Neural progenitor cell (in vitro differentiated cells): ENCODE measurements around the gene CNGA2. TPM values are rescaled to one million over a fixed set of nuclear protein-coding genes. Genes with fewer than 3 reads are reported as not detected.

Experiments used
- DNase-seq: peaks from one replicate; pipeline ENCODE4 v3.0.0-alpha.2; 2016; ENCODE audit warnings: low spot score
- H2AFZ ChIP-seq: fragments of 200-600 bp; sonication (generic); replicated peaks from 2 replicates; pipeline ENCODE4 v1.6.1; 2016; ENCODE audit warnings: antibody characterized with exemption
- H3F3A ChIP-seq: fragments of 200-600 bp; sonication (generic); 2 replicates; pipeline ENCODE4 v1.6.1; 2016; ENCODE audit warnings: antibody characterized with exemption, low read depth
- H3K27ac ChIP-seq: fragments of 200-600 bp; sonication (generic); 2 replicates; pipeline ENCODE4 v1.5.1; 2016; ENCODE audit warnings: mild to moderate bottlenecking
- H3K27me3 ChIP-seq: fragments of 200-600 bp; sonication (generic); 2 replicates; pipeline ENCODE4 v1.6.1; 2016; ENCODE audit warnings: mild to moderate bottlenecking, moderate library complexity
- H3K36me3 ChIP-seq: fragments of 200-600 bp; sonication (generic); 2 replicates; pipeline ENCODE4 v1.5.1; 2016
- H3K4me1 ChIP-seq: fragments of 200-600 bp; sonication (generic); 2 replicates; pipeline ENCODE4 v1.6.1; 2016; ENCODE audit warnings: mixed run types
- H3K4me2 ChIP-seq: fragments of 200-600 bp; sonication (generic); 2 replicates; pipeline ENCODE4 v1.6.1; 2016
- H3K4me3 ChIP-seq: fragments of 200-600 bp; sonication (generic); 2 replicates; pipeline ENCODE4 v1.5.1; 2016
- H3K79me2 ChIP-seq: fragments of 200-600 bp; sonication (generic); 2 replicates; pipeline ENCODE4 v1.6.1; 2016; ENCODE audit warnings: low read depth
- H3K9ac ChIP-seq: fragments of 200-600 bp; sonication (generic); 2 replicates; pipeline ENCODE4 v1.6.1; 2016
- H3K9me3 ChIP-seq: fragments of 200-600 bp; sonication (generic); 2 replicates; pipeline ENCODE4 v1.5.1; 2016; ENCODE audit warnings: low read depth
- H4K20me1 ChIP-seq: fragments of 200-600 bp; sonication (generic); 2 replicates; pipeline ENCODE4 v1.6.1; 2016; ENCODE audit warnings: low read depth
- H3K27ac Mint-ChIP-seq: 3 replicates; pipeline ENCODE4 v1.8.0; 2021; ENCODE audit warnings: mixed read lengths
- H3K27me3 Mint-ChIP-seq: 2 replicates; pipeline ENCODE4 v1.8.0; 2022; ENCODE audit warnings: low read depth, mild to moderate bottlenecking, inconsistent platforms, moderate library complexity, mixed read lengths; ENCODE audit not compliant: insufficient read depth
- H3K36me3 Mint-ChIP-seq: 3 replicates; pipeline ENCODE4 v1.8.0; 2021; ENCODE audit warnings: mixed read lengths
- H3K4me1 Mint-ChIP-seq: 3 replicates; pipeline ENCODE4 v1.8.0; 2021; ENCODE audit warnings: mixed read lengths
- H3K4me3 Mint-ChIP-seq: 3 replicates; pipeline ENCODE4 v1.8.0; 2021; ENCODE audit warnings: mild to moderate bottlenecking, moderate library complexity, mixed read lengths
- H3K9me3 Mint-ChIP-seq: 3 replicates; pipeline ENCODE4 v1.8.0; 2020; ENCODE audit warnings: mixed read lengths
- EZH2 ChIP-seq: fragments of 200-600 bp; sonication (generic); IDR thresholded peaks from 2 replicates; pipeline ENCODE4 v1.6.1; 2017; ENCODE audit warnings: antibody characterized with exemption, mild to moderate bottlenecking, moderate library complexity
- EZH2phosphoT487 ChIP-seq: fragments of 200-600 bp; sonication (generic); IDR thresholded peaks from 2 replicates; pipeline ENCODE4 v1.6.1; 2017; ENCODE audit warnings: antibody characterized with exemption
- total RNA-seq: library from RNA; depleted of rRNA; stranded (reverse); fragments of >200 nt; gene quantifications from 2 replicates; pipeline ENCODE4 v1.2.3, GENCODE V29; 2015; ENCODE audit warnings: low replicate concordance
- TF ChIP-seq, protein P1 (sequence below): fragments of 200-600 bp; sonication (generic); IDR thresholded peaks from 2 replicates; pipeline ENCODE4 v1.5.1; 2017; ENCODE audit warnings: antibody characterized with exemption, mild to moderate bottlenecking

The CNGA2 gene
- total RNA-seq, 1 donor from 2014 or later = not detected

DNA sequence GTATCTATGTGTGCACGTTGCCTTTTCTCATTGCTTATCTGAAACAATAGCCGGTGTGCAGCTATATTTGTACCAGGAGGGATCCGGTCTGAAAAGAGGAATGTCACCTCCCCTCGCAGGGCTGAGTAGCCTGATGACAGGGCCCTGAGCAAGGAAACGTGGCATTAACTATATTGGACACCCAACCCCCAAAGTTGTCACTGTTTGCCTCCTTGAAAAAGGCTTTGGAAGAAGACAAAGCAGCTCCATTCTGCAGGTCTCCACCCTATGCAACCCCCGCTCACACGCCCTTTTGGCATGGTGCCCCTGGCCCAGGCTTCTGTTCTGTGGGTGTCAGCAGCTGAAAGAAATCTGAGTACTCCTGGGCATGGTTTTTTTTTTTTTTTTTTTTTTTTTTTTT, 31.1 kb upstream of the CNGA2 start:
- Histone ChIP-seq H3K79me2 (no peaks in the 10 kb centered on the region), H3K9me3 (no peaks in the 10 kb centered on the region)

DNA sequence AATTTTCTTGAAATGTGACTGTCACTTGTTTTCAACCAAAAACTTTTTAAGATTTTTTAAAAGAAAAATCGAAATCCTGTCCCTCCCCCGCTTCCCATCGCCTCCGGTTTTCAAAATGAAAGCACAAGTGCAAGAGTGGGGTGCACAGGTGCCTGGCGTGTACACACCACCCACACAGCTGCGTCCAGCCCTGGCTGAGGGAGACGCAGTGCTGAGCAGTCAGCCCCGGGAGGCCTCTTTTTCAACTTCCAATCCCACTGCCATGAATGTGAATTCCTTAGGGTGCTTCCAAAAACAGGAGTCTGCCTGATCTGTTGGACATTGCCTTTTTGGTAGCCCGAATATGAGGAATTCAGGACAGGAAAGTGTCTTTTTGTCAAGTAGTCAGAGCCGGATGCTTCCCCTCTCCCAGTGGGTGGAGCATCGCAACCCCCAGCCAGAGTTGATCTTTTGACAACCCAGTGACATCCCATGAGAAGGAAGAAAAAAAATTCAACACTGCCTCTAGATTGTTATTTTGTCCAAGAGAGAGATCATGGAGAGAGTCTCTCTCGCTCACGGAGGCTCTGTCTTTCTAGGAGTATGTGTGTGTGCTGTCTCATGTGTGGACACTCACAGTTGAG, 30.4 kb upstream of the CNGA2 start:
- no peak overlapping the region for H3K27ac ChIP-seq
- no peaks in the 10 kb centered on the region for H3K9me3 ChIP-seq

More for the DNA sequence above, 31.1 kb upstream of the CNGA2 start:
- H4K20me1 ChIP-seq = no peaks in the 10 kb centered on the region
- peaks cover 3% of the 10 kb centered on the region for H3K27me3 Mint-ChIP-seq
- no peak overlapping the region for H3K9ac ChIP-seq
- no peaks in the 10 kb centered on the region for H3K27me3 ChIP-seq
- H3K4me3 Mint-ChIP-seq = no peak overlapping the region
- H2AFZ ChIP-seq = no peak overlapping the region
- peaks cover 14% of the 10 kb centered on the region for H3K9me3 Mint-ChIP-seq
- no peaks in the 10 kb centered on the region for H3K36me3 ChIP-seq
- H3F3A ChIP-seq = no peaks in the 10 kb centered on the region
- H3K4me3 ChIP-seq = no peak overlapping the region
- H3K4me1 ChIP-seq = no peaks in the 10 kb centered on the region
- DNase-seq = no peak
- H3K4me1 Mint-ChIP-seq = peaks cover 3% of the 10 kb centered on the region
- no peaks in the 10 kb centered on the region for H3K36me3 Mint-ChIP-seq
- H3K4me2 ChIP-seq = no peak overlapping the region
- TF ChIP-seq EZH2 (no peak), EZH2phosphoT487 (no peak)
- TF ChIP-seq, protein P1, sequence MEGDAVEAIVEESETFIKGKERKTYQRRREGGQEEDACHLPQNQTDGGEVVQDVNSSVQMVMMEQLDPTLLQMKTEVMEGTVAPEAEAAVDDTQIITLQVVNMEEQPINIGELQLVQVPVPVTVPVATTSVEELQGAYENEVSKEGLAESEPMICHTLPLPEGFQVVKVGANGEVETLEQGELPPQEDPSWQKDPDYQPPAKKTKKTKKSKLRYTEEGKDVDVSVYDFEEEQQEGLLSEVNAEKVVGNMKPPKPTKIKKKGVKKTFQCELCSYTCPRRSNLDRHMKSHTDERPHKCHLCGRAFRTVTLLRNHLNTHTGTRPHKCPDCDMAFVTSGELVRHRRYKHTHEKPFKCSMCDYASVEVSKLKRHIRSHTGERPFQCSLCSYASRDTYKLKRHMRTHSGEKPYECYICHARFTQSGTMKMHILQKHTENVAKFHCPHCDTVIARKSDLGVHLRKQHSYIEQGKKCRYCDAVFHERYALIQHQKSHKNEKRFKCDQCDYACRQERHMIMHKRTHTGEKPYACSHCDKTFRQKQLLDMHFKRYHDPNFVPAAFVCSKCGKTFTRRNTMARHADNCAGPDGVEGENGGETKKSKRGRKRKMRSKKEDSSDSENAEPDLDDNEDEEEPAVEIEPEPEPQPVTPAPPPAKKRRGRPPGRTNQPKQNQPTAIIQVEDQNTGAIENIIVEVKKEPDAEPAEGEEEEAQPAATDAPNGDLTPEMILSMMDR = no peak
- H3K27ac Mint-ChIP-seq = no peak overlapping the region
- H3K27ac ChIP-seq = no peak overlapping the region

DNA sequence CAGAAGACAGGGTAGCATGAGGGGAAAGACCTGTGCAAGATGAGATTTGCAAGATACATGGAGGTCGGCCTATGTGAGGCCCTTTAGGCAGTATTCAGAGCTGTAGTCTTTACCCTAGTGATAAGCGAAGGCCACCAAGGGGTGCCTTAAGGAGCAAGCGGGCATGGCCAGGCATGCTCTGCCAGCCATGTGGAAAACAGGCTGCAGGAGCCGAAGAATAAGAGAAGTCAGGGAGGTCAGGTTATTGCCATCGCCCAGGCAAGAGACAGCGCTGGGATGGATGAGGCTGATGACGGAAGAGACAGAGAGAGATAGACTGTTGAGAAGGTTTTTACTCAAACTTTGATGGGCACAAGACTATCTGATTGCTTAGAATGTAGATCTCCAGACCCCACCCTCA, 25.7 kb upstream of the CNGA2 start:
- H3K36me3 ChIP-seq = no peaks in the 10 kb centered on the region
- H3K4me3 ChIP-seq = no peak overlapping the region
- Mint-ChIP-seq H3K4me1 (peaks cover 3% of the 10 kb centered on the region), H3K36me3 (no peaks in the 10 kb centered on the region), H3K9me3 (peaks cover 8% of the 10 kb centered on the region), H3K27me3 (peaks cover 3% of the 10 kb centered on the region), H3K4me3 (no peak overlapping the region), H3K27ac (no peak overlapping the region)
- H2AFZ ChIP-seq = no peak overlapping the region
- no peaks in the 10 kb centered on the region for H4K20me1 ChIP-seq
- H3F3A ChIP-seq = no peaks in the 10 kb centered on the region
- H3K9me3 ChIP-seq = no peaks in the 10 kb centered on the region
- H3K27ac ChIP-seq = no peak overlapping the region
- no peaks in the 10 kb centered on the region for H3K27me3 ChIP-seq
- DNase-seq = no peak
- no peaks in the 10 kb centered on the region for H3K79me2 ChIP-seq
- H3K9ac ChIP-seq = no peak overlapping the region
- TF ChIP-seq EZH2 (no peak), EZH2phosphoT487 (no peak)
- TF ChIP-seq, protein P1 = no peak
- no peaks in the 10 kb centered on the region for H3K4me1 ChIP-seq
- H3K4me2 ChIP-seq = no peak overlapping the region

More for the DNA sequence above, 30.4 kb upstream of the CNGA2 start:
- no peaks in the 10 kb centered on the region for H3F3A ChIP-seq
- TF ChIP-seq, protein P1 = no peak
- TF ChIP-seq EZH2 (no peak), EZH2phosphoT487 (no peak)
- H3K36me3 ChIP-seq = no peaks in the 10 kb centered on the region
- peaks cover 2% of the 10 kb centered on the region for H3K27me3 Mint-ChIP-seq
- H2AFZ ChIP-seq = no peak overlapping the region
- DNase-seq = no peak
- H3K36me3 Mint-ChIP-seq = no peaks in the 10 kb centered on the region
- H3K4me2 ChIP-seq = no peak overlapping the region
- H3K9ac ChIP-seq = no peak overlapping the region
- peaks cover 3% of the 10 kb centered on the region for H3K4me1 Mint-ChIP-seq
- no peak overlapping the region for H3K27ac Mint-ChIP-seq
- no peaks in the 10 kb centered on the region for H3K27me3 ChIP-seq
- H3K4me3 ChIP-seq = no peak overlapping the region
- no peaks in the 10 kb centered on the region for H3K4me1 ChIP-seq
- H3K4me3 Mint-ChIP-seq = no peak overlapping the region
- no peaks in the 10 kb centered on the region for H4K20me1 ChIP-seq
- peaks cover 12% of the 10 kb centered on the region for H3K9me3 Mint-ChIP-seq
- H3K79me2 ChIP-seq = no peaks in the 10 kb centered on the region
